Cardiac muscle cell (in vitro differentiated cells and primary cell): Measurements from ENCODE around the gene TRIAP1. TPM values are rescaled to one million over a fixed set of nuclear protein-coding genes. Genes with fewer than 3 reads are reported as not detected.
A peak's percentile ranks its signal among the peaks of the same experiment; 100 is the strongest.

Experiments used
- DNase-seq, 2 donors: peaks; one replicate each; pipeline versions ENCODE4 v3.0.0 to v3.0.0-alpha.2; 2010 to 2017; ENCODE audit warnings: low read depth in 1 of 2, low spot score in 1 of 2
- H3K27ac ChIP-seq: fragments of 200-600 bp; sonication (generic); 2 replicates; pipeline ENCODE4 v1.5.1; 2016
- H3K27me3 ChIP-seq: fragments of 200-600 bp; sonication (generic); 2 replicates; pipeline ENCODE4 v1.6.0; 2016; ENCODE audit warnings: control low read depth
- H3K36me3 ChIP-seq: fragments of 200-600 bp; sonication (generic); 2 replicates; pipeline ENCODE4 v1.5.1; 2016; ENCODE audit warnings: control low read depth
- H3K4me1 ChIP-seq: fragments of 200-600 bp; sonication (generic); 2 replicates; pipeline ENCODE4 v1.8.1; 2017; ENCODE audit warnings: low read depth, mild to moderate bottlenecking, mixed run types
- H3K4me3 ChIP-seq: fragments of 200-600 bp; sonication (generic); 2 replicates; pipeline ENCODE4 v1.5.1; 2016; ENCODE audit warnings: mild to moderate bottlenecking
- H3K9me3 ChIP-seq: fragments of 200-600 bp; sonication (generic); 2 replicates; pipeline ENCODE4 v1.5.1; 2017; ENCODE audit warnings: low read depth, mild to moderate bottlenecking, control low read depth
- CTCF ChIP-seq: IDR thresholded peaks from 2 replicates; pipeline ENCODE4 v1.5.1; 2012; ENCODE audit warnings: low read depth, mild to moderate bottlenecking, low read length
- polyA plus RNA-seq: library from polyadenylated mRNA; unstranded; fragments of >200 nt; fragmentation: Nextera tagmentation; extraction: Ambion mirVana; gene quantifications from 2 replicates; pipeline ENCODE4 v1.2.1, GENCODE V29; 2016
- total RNA-seq: library from RNA; depleted of rRNA; stranded (reverse); fragments of >200 nt; gene quantifications from 2 replicates; pipeline ENCODE4 v1.2.3, GENCODE V29; 2016

Gene TRIAP1
- total and polyA plus RNA-seq, 2 experiments from 2014 or later: 11.9 to 58.8 TPM

- Histone ChIP-seq H3K4me3 (no peak overlapping the region), H3K9me3 (no peaks in the 10 kb centered on the region), H3K27me3 (no peaks in the 10 kb centered on the region), H3K4me1 (peaks cover 8% of the 10 kb centered on the region), H3K27ac (no peak overlapping the region), H3K36me3 (no peaks in the 10 kb centered on the region)
- TF ChIP-seq CTCF: no peak
- peak in 1 of 2 donors; percentile 50 for DNase-seq
Observed at GRCh38 chr12:120399531-120399930, 46.7 kb downstream of the TRIAP1 start.

- no peak for TF ChIP-seq CTCF
- Histone ChIP-seq H3K27ac (no peak overlapping the region), H3K4me1 (peaks cover 13% of the 10 kb centered on the region), H3K36me3 (no peaks in the 10 kb centered on the region), H3K4me3 (no peak overlapping the region), H3K27me3 (no peaks in the 10 kb centered on the region), H3K9me3 (no peaks in the 10 kb centered on the region)
- DNase-seq: no peak
Observed at GRCh38 chr12:120397824-120398540, 48.2 kb downstream of the TRIAP1 start.

- no peak overlapping the region for H3K4me3 ChIP-seq
- no peaks in the 10 kb centered on the region for H3K9me3 ChIP-seq
- no peaks in the 10 kb centered on the region for H3K27me3 ChIP-seq
- no peak for TF ChIP-seq CTCF
- no peak for DNase-seq
- H3K36me3 ChIP-seq: no peaks in the 10 kb centered on the region
- H3K27ac ChIP-seq: peak overlapping the region; percentile 48
- peaks cover 7% of the 10 kb centered on the region for H3K4me1 ChIP-seq
Observed at GRCh38 chr12:120394483-120395367, 51.5 kb downstream of the TRIAP1 start.

Other genes with a start within 250 kb of the TRIAP1 start
- gene RPLP0, start 245.3 kb downstream of the TRIAP1 start, total RNA-seq: 3,916 and 4,641 TPM in 2 replicates
- gene RPLP0, start 245.3 kb downstream of the TRIAP1 start, polyA plus RNA-seq: 904 and 1,089 TPM in 2 replicates
- gene PXN, start 180.7 kb downstream of the TRIAP1 start, total RNA-seq: 43.8 and 48.6 TPM in 2 replicates
- gene PXN, start 180.7 kb downstream of the TRIAP1 start, polyA plus RNA-seq: 67.9 TPM in 2 replicates
- not detected in 2 replicates for gene RNU4-2, start 154.5 kb downstream of the TRIAP1 start, total RNA-seq
- not detected in 2 replicates for gene RNU4-2, start 154.5 kb downstream of the TRIAP1 start, polyA plus RNA-seq
- not detected in 2 replicates for gene RNU4-1, start 153.1 kb downstream of the TRIAP1 start, total RNA-seq
- not detected in 2 replicates for gene RNU4-1, start 153.1 kb downstream of the TRIAP1 start, polyA plus RNA-seq
- gene SIRT4, start 144.1 kb downstream of the TRIAP1 start, total RNA-seq: 7.4 and 10.3 TPM in 2 replicates
- gene SIRT4, start 144.1 kb downstream of the TRIAP1 start, polyA plus RNA-seq: 6.7 and 15.8 TPM in 2 replicates
- not detected in 2 replicates for gene PLA2G1B, start 118.6 kb downstream of the TRIAP1 start, total RNA-seq
- gene PLA2G1B, start 118.6 kb downstream of the TRIAP1 start, polyA plus RNA-seq: not detected in 2 replicates
- 22.5 and 28.8 TPM in 2 replicates for gene MSI1, start 77.2 kb downstream of the TRIAP1 start, total RNA-seq
- gene MSI1, start 77.2 kb downstream of the TRIAP1 start, polyA plus RNA-seq: 26.2 and 38.7 TPM in 2 replicates
- 759 and 1,227 TPM in 2 replicates for gene COX6A1, start 8.3 kb downstream of the TRIAP1 start, total RNA-seq
- gene COX6A1, start 8.3 kb downstream of the TRIAP1 start, polyA plus RNA-seq: 1,076 and 1,511 TPM in 2 replicates
- gene GATC, start 60 bp upstream of the TRIAP1 start, total RNA-seq: 13.8 and 19.3 TPM in 2 replicates
- gene GATC, start 60 bp upstream of the TRIAP1 start, polyA plus RNA-seq: 11.4 and 12.7 TPM in 2 replicates
- 126 and 131 TPM in 2 replicates for gene SRSF9, start 23.4 kb upstream of the TRIAP1 start, total RNA-seq
- 195 and 205 TPM in 2 replicates for gene SRSF9, start 23.4 kb upstream of the TRIAP1 start, polyA plus RNA-seq
- 186 and 248 TPM in 2 replicates for gene DYNLL1, start 49.7 kb upstream of the TRIAP1 start, total RNA-seq
- 534 and 546 TPM in 2 replicates for gene DYNLL1, start 49.7 kb upstream of the TRIAP1 start, polyA plus RNA-seq
- gene COQ5, start 82.8 kb upstream of the TRIAP1 start, total RNA-seq: 61.8 and 67.2 TPM in 2 replicates
- 99.3 and 112 TPM in 2 replicates for gene COQ5, start 82.8 kb upstream of the TRIAP1 start, polyA plus RNA-seq
- gene RNF10, start 88.0 kb upstream of the TRIAP1 start, total RNA-seq: 107 and 122 TPM in 2 replicates
- gene RNF10, start 88.0 kb upstream of the TRIAP1 start, polyA plus RNA-seq: 210 and 227 TPM in 2 replicates
- gene POP5, start 135.0 kb upstream of the TRIAP1 start, total RNA-seq: 27.9 and 32.8 TPM in 2 replicates
- gene POP5, start 135.0 kb upstream of the TRIAP1 start, polyA plus RNA-seq: 59.2 and 75.3 TPM in 2 replicates
- not detected in 2 replicates for gene CABP1, start 194.2 kb upstream of the TRIAP1 start, total RNA-seq
- not detected in 2 replicates for gene CABP1, start 194.2 kb upstream of the TRIAP1 start, polyA plus RNA-seq
- gene MLEC, start 240.8 kb upstream of the TRIAP1 start, total RNA-seq: 122 and 137 TPM in 2 replicates
- gene MLEC, start 240.8 kb upstream of the TRIAP1 start, polyA plus RNA-seq: 159 and 215 TPM in 2 replicates